Trophoblast cell (in vitro differentiated cells and primary cell): ENCODE results near the gene CDR2L.
"Not testable (repeated sequence)": the region's sequence is repeated elsewhere in the genome, so short reads cannot be mapped to it uniquely, and the experiment has no call there.

Source experiments
- DNase-seq, 2 donors: peaks; one replicate each; pipeline ENCODE4 v3.0.0-alpha.2; 2016
- H2AFZ ChIP-seq: 2 replicates; pipeline ENCODE4 v1.6.1; 2013; ENCODE audit warnings: low read length, moderate library complexity, mild to moderate bottlenecking; ENCODE audit not compliant: insufficient read depth, poor library complexity
- H2AK5ac ChIP-seq: 2 replicates; pipeline ENCODE4 v1.6.1; 2013; ENCODE audit warnings: mild to moderate bottlenecking, low read length
- H2BK120ac ChIP-seq: 2 replicates; pipeline ENCODE4 v1.6.1; 2013; ENCODE audit warnings: low read length, mild to moderate bottlenecking, moderate library complexity; ENCODE audit not compliant: insufficient read depth, poor library complexity
- H2BK12ac ChIP-seq: 2 replicates; pipeline ENCODE4 v1.6.1; 2013; ENCODE audit warnings: mild to moderate bottlenecking, low read length, moderate library complexity
- H2BK5ac ChIP-seq: 2 replicates; pipeline ENCODE4 v1.6.1; 2013; ENCODE audit warnings: low read length, low read depth, moderate library complexity, mild to moderate bottlenecking; ENCODE audit not compliant: poor library complexity
- H3K14ac ChIP-seq: 2 replicates; pipeline ENCODE4 v1.6.1; 2013; ENCODE audit warnings: mild to moderate bottlenecking, low read length
- H3K18ac ChIP-seq: 2 replicates; pipeline ENCODE4 v1.6.1; 2013; ENCODE audit warnings: mild to moderate bottlenecking, low read length
- H3K23ac ChIP-seq: 2 replicates; pipeline ENCODE4 v1.6.1; 2013; ENCODE audit warnings: low read length
- H3K27ac ChIP-seq: 2 replicates; pipeline ENCODE4 v1.5.1; 2013; ENCODE audit warnings: low read depth, mild to moderate bottlenecking, inconsistent platforms, low read length, moderate library complexity
- H3K27me3 ChIP-seq: 2 replicates; pipeline ENCODE4 v1.6.1; 2013; ENCODE audit warnings: inconsistent platforms, mild to moderate bottlenecking, low read length, moderate library complexity; ENCODE audit not compliant: insufficient read depth
- H3K36me3 ChIP-seq, 2 experiments: 1 replicate in 1 of 2; 2 replicates in 1 of 2; pipeline ENCODE4 v1.6.1; 2013; ENCODE audit warnings: low read length in 2 of 2, mild to moderate bottlenecking in 2 of 2, moderate library complexity in 1 of 2; ENCODE audit not compliant: insufficient read depth in 2 of 2, control insufficient read depth in 1 of 2
- H3K4ac ChIP-seq: 2 replicates; pipeline ENCODE4 v1.6.1; 2013; ENCODE audit warnings: low read depth, mild to moderate bottlenecking, low read length, moderate library complexity
- H3K4me1 ChIP-seq, 2 experiments: 1 replicate in 1 of 2; 2 replicates in 1 of 2; pipeline ENCODE4 v1.6.1; 2013; ENCODE audit warnings: low read length in 2 of 2, mild to moderate bottlenecking in 2 of 2, moderate library complexity in 1 of 2; ENCODE audit not compliant: insufficient read depth in 2 of 2, control insufficient read depth in 1 of 2
- H3K4me2 ChIP-seq: 2 replicates; pipeline ENCODE4 v1.6.1; 2013; ENCODE audit warnings: inconsistent platforms, mild to moderate bottlenecking, low read length, moderate library complexity
- H3K4me3 ChIP-seq: 2 replicates; pipeline ENCODE4 v1.5.1; 2013; ENCODE audit warnings: mild to moderate bottlenecking, low read depth, low read length, inconsistent platforms
- H3K79me1 ChIP-seq: one replicate; pipeline ENCODE4 v1.6.1; 2013; ENCODE audit warnings: low read length
- H3K79me2 ChIP-seq: 2 replicates; pipeline ENCODE4 v1.6.1; 2013; ENCODE audit warnings: low read length, mild to moderate bottlenecking; ENCODE audit not compliant: control insufficient read depth, insufficient read depth, poor library complexity
- H3K9ac ChIP-seq: 2 replicates; pipeline ENCODE4 v1.6.1; 2013; ENCODE audit warnings: mild to moderate bottlenecking, low read length
- H3K9me3 ChIP-seq: 2 replicates; pipeline ENCODE4 v1.6.1; 2013; ENCODE audit warnings: low read depth, mild to moderate bottlenecking, control low read depth, inconsistent platforms, low read length; ENCODE audit not compliant: insufficient read depth
- H4K12ac ChIP-seq: 2 replicates; pipeline ENCODE4 v1.6.1; 2013; ENCODE audit warnings: low read depth, mild to moderate bottlenecking, low read length, moderate library complexity
- H4K8ac ChIP-seq: 2 replicates; pipeline ENCODE4 v1.6.1; 2013; ENCODE audit warnings: low read depth, mild to moderate bottlenecking, low read length, moderate library complexity
- H4K91ac ChIP-seq: one replicate; pipeline ENCODE4 v1.6.1; 2013; ENCODE audit warnings: low read depth, mild to moderate bottlenecking, low read length, moderate library complexity
- WGBS: extraction: QIAGEN DNeasy Blood & Tissue Kit; methylation state at CpG from one replicate; pipeline ENCODE4 v1.1.7; 2013; ENCODE audit warnings: missing lambda C conversion rate; ENCODE audit not compliant: insufficient read length, insufficient coverage; ENCODE audit errors: extremely low coverage; 5-methylcytosine and 5-hydroxymethylcytosine counted together

CDR2L gene

GRCh38 chr17:74964988-74965622, 22.3 kb upstream of the CDR2L start:
- Histone ChIP-seq H3K79me2 (no peaks in the 10 kb centered on the region), H2AK5ac (no peak overlapping the region), H3K4me3 (no peak overlapping the region), H3K79me1 (peaks cover 4% of the 10 kb centered on the region), H2AFZ (no peak overlapping the region), H3K18ac (no peak overlapping the region), H3K4me2 (no peak overlapping the region), H2BK12ac (no peak overlapping the region), H3K23ac (no peak overlapping the region), H3K27me3 (no peaks in the 10 kb centered on the region), H3K14ac (no peak overlapping the region), H3K4me1 (peaks cover 10 to 11% of the 10 kb centered on the region in 2 experiments), H2BK120ac (no peak overlapping the region), H4K8ac (no peak overlapping the region), H3K9ac (no peak overlapping the region), H3K9me3 (peaks cover 4% of the 10 kb centered on the region), H3K4ac (no peak overlapping the region), H3K27ac (no peak overlapping the region), H3K36me3 (no peaks in the 10 kb centered on the region), H2BK5ac (no peak overlapping the region), H4K12ac (no peak overlapping the region), H4K91ac (no peak overlapping the region)
- no peak for DNase-seq
- no CpG with 5 or more reads among the region's 14 CpGs for WGBS

- WGBS: no CpG with 5 or more reads among the region's 5 CpGs
- no peak overlapping the region for H3K9ac ChIP-seq
These were observed 19.1 kb upstream of the CDR2L start for GRCh38 chr17:74968361-74968780.

GRCh38 chr17:74969501-74969900, 17.9 kb upstream of the CDR2L start:
- not testable (repeated sequence) for H2BK12ac ChIP-seq, H3K23ac ChIP-seq, H3K9ac ChIP-seq, H4K12ac ChIP-seq, H3K79me2 ChIP-seq, H3K4ac ChIP-seq, H3K9me3 ChIP-seq, H2BK5ac ChIP-seq, H2AK5ac ChIP-seq, DNase-seq, H2BK120ac ChIP-seq, H4K8ac ChIP-seq, H4K91ac ChIP-seq, H3K4me3 ChIP-seq, H3K18ac ChIP-seq, H3K27me3 ChIP-seq, H3K27ac ChIP-seq, H3K4me2 ChIP-seq, H3K36me3 ChIP-seq, H2AFZ ChIP-seq, H3K14ac ChIP-seq
- no CpG with 5 or more reads among the region's 5 CpGs for WGBS
- Histone ChIP-seq H3K4me1 (peaks cover 29 to 33% of the 10 kb centered on the region in 2 experiments), H3K79me1 (peaks cover 12% of the 10 kb centered on the region)

More at GRCh38 chr17:74968361-74968780, 19.1 kb upstream of the CDR2L start:
- peak overlapping the region; percentile 8 for H2AK5ac ChIP-seq
- H4K8ac ChIP-seq: peak overlapping the region; percentile 20
- peak overlapping the region; percentile 10 for H2BK120ac ChIP-seq
- no peak overlapping the region for H3K4me3 ChIP-seq
- H3K4ac ChIP-seq: peak overlapping the region; percentile 24
- H3K36me3 ChIP-seq: no peaks in the 10 kb centered on the region
- H3K4me2 ChIP-seq: peak overlapping the region; percentile 28
- H3K79me1 ChIP-seq: peaks cover 12% of the 10 kb centered on the region
- no peak overlapping the region for H4K12ac ChIP-seq
- peak overlapping the region; percentile 5 for H3K14ac ChIP-seq
- no peak overlapping the region for H3K23ac ChIP-seq
- H3K79me2 ChIP-seq: no peaks in the 10 kb centered on the region
- peaks cover 9% of the 10 kb centered on the region for H3K27me3 ChIP-seq
- peak overlapping the region; percentile 0 for H3K18ac ChIP-seq
- peak; percentile 60 to 76 for DNase-seq
- peaks cover 4% of the 10 kb centered on the region for H3K9me3 ChIP-seq
- peak overlapping the region; percentile 7 for H2BK12ac ChIP-seq
- peaks cover 29 to 33% of the 10 kb centered on the region in 2 experiments for H3K4me1 ChIP-seq
- H2AFZ ChIP-seq: no peak overlapping the region
- H4K91ac ChIP-seq: peak overlapping the region; percentile 45
- peak overlapping the region; percentile 33 for H2BK5ac ChIP-seq
- H3K27ac ChIP-seq: no peak overlapping the region

GRCh38 chr17:74970395-74970794, 17.0 kb upstream of the CDR2L start:
- no peak overlapping the region for H2BK12ac ChIP-seq
- H2BK5ac ChIP-seq: no peak overlapping the region
- DNase-seq: no peak
- H3K9ac ChIP-seq: no peak overlapping the region
- H3K79me2 ChIP-seq: no peaks in the 10 kb centered on the region
- no peak overlapping the region for H3K23ac ChIP-seq
- no peak overlapping the region for H4K8ac ChIP-seq
- H3K27ac ChIP-seq: no peak overlapping the region
- H3K4me1 ChIP-seq: peaks cover 29 to 33% of the 10 kb centered on the region in 2 experiments
- no peak overlapping the region for H3K4me2 ChIP-seq
- no peak overlapping the region for H4K91ac ChIP-seq
- no peak overlapping the region for H3K4me3 ChIP-seq
- H3K79me1 ChIP-seq: peaks cover 12% of the 10 kb centered on the region
- no peak overlapping the region for H2AK5ac ChIP-seq
- no peak overlapping the region for H2BK120ac ChIP-seq
- no peaks in the 10 kb centered on the region for H3K9me3 ChIP-seq
- no peak overlapping the region for H2AFZ ChIP-seq
- WGBS: no CpG with 5 or more reads among the region's 3 CpGs
- H3K18ac ChIP-seq: no peak overlapping the region
- H3K14ac ChIP-seq: no peak overlapping the region
- H3K27me3 ChIP-seq: peaks cover 9% of the 10 kb centered on the region
- no peaks in the 10 kb centered on the region for H3K36me3 ChIP-seq
- no peak overlapping the region for H4K12ac ChIP-seq
- H3K4ac ChIP-seq: no peak overlapping the region
